Measurements from ENCODE around the gene PDK2. TPM values are rescaled to one million over a fixed set of nuclear protein-coding genes. Genes with fewer than 3 reads are reported as not detected.

The PDK2 gene
- polyA plus RNA-seq, 1 experiment = 155 TPM

DNA sequence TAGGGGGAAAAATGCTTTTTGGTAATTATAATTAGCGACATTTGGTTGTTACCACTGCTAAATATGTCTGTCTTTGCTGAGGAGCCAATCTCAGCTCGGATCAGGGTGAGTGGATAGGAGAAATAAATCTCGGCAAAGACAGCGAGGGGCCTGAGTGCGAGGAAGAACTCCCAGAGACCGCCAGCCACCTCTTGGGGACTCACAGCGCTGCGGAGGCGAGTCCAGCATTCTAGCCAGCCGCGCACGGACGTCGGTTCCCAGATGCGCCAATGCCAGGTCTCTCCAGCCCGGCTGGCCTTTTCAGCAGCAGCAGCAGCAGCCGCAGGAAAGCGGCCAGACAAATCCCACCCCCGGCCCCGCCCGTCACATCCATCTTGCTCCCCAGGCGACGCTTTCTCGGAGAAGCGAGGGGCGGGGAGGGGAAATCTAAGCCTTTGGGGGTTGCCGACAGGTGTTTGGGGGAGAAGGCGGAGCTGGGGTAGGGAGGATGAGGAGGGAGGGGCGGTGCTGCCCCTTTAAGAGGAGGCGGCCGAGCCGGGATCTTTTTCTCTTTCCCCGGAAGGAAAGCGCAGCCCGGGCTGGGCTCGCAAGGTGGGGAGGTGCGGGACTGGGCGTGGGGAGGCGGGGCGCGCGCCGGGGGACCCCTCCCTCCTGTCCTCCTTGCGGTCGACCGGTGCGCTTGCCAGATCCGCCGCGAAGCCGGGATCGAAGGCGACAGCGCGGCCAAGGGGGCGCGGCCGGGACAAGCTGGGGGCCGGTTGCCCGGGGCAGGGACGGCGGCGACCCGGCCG, 39.5 kb upstream of the PDK2 start, which contains the start of gene ITGA3:
Gene ITGA3, plus strand, starts transcription at position 685 of the 791 bp plus-strand sequence. CDS start 330 bp downstream, outside the sequence.
- Histone ChIP-seq H3K4me3 (ENCODE audit: low read depth, low read length) (peak within 1 kb of the TSS; percentile 84), H3K27me3 (ENCODE audit: control insufficient read depth, insufficient read depth, low read length) (no peaks in the 10 kb centered on the region), H3K36me3 (ENCODE audit: control insufficient read depth, insufficient read depth, low read length) (peaks cover 3% of the 10 kb centered on the region; the same call in 1 of the 2 replicates)
- no peak for DNase-seq (ENCODE audit: low read depth)
- TF ChIP-seq, protein P1, sequence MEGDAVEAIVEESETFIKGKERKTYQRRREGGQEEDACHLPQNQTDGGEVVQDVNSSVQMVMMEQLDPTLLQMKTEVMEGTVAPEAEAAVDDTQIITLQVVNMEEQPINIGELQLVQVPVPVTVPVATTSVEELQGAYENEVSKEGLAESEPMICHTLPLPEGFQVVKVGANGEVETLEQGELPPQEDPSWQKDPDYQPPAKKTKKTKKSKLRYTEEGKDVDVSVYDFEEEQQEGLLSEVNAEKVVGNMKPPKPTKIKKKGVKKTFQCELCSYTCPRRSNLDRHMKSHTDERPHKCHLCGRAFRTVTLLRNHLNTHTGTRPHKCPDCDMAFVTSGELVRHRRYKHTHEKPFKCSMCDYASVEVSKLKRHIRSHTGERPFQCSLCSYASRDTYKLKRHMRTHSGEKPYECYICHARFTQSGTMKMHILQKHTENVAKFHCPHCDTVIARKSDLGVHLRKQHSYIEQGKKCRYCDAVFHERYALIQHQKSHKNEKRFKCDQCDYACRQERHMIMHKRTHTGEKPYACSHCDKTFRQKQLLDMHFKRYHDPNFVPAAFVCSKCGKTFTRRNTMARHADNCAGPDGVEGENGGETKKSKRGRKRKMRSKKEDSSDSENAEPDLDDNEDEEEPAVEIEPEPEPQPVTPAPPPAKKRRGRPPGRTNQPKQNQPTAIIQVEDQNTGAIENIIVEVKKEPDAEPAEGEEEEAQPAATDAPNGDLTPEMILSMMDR (IDR thresholded peaks at IDR 0.05; ENCODE audit: insufficient read depth, low read depth, low read length) = no peak
- ChIA-PET CTCF (interaction anchor here (0.7 to 7.2 kb wide), 10 partner anchors 9 to 39 kb away, joined by 3 to 46 read pairs (median 5); partner anchors contain the start of gene PDK2), POLR2A (interaction anchor here (1.1 kb wide), 1 partner anchor 28 kb away, joined by 4 read pairs; no protein-coding TSS in a partner anchor)

DNA sequence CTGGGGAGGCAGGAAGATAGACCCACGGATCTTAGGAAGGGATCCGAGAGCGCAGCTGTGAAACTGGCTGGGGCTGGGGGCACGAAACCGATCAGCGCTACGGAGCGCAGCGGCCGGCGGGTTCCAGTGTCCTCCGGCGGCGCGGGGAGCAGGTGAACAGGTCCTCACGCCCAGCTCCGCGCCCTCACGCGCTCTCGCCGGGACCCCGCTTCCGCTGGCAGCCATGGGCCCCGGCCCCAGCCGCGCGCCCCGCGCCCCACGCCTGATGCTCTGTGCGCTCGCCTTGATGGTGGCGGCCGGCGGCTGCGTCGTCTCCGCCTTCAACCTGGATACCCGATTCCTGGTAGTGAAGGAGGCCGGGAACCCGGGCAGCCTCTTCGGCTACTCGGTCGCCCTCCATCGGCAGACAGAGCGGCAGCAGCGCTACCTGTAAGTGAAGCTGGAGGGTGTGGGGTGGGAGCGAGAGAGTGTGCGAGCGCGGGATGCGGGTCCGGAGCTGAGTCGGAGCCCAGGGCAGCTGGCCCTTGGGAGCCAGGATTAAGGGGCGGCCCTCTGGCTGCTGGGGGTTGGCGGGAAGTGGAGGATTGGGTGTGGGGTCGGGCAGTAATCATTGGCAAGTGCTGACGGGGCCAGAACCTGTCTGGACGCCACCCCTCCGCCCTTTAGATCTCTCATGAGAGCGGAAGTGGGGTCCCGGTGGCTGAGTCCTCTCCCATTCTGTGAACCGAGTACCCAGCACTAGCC, 38.8 kb upstream of the PDK2 start:
- POLR2A ChIA-PET = interaction anchor here (1.1 kb wide), 1 partner anchor 28 kb away, joined by 4 read pairs; no protein-coding TSS in a partner anchor
- no peak for DNase-seq (ENCODE audit: low read depth)
- no peaks in the 10 kb centered on the region for H3K27me3 ChIP-seq (ENCODE audit: control insufficient read depth, insufficient read depth, low read length)
- peaks cover 3% of the 10 kb centered on the region; the same call in 1 of the 2 replicates for H3K36me3 ChIP-seq (ENCODE audit: control insufficient read depth, insufficient read depth, low read length)
- CTCF ChIA-PET = interaction anchor here (0.8 to 7.2 kb wide), 11 partner anchors 9 to 95 kb away, joined by 3 to 46 read pairs (median 5); partner anchors contain the start of gene PDK2
- TF ChIP-seq, protein P1 (IDR thresholded peaks at IDR 0.05; ENCODE audit: insufficient read depth, low read depth, low read length) = peak; percentile 58
- H3K4me3 ChIP-seq (ENCODE audit: low read depth, low read length) = peak overlapping the region; percentile 84

DNA sequence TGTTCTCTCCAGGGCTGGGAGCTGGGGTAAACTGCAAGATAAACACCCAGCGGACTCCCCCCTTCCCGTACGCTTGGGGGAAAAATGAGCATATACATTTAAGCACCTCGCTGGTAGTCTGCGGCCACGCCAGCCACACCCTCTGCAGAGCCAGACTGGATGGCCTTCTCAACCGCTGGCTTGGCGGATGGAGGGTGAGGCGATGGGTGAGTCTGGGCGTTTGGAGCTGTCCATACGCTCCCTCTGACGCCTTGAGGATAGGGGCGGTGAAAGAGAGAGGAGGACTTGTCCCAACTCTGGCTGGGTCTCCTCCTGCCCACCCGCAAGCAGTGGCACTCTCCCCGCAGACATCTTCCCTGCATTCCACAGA, 38.2 kb upstream of the PDK2 start:
- TF ChIP-seq, protein P1 (IDR thresholded peaks at IDR 0.05; ENCODE audit: insufficient read depth, low read depth, low read length) = no peak
- ChIA-PET POLR2A (no interaction called here), CTCF (interaction anchor here (0.6 to 7.2 kb wide), 13 partner anchors 8 to 94 kb away, joined by 3 to 46 read pairs (median 5); partner anchors contain the start of gene PDK2)
- DNase-seq (ENCODE audit: low read depth) = no peak
- Histone ChIP-seq H3K36me3 (ENCODE audit: control insufficient read depth, insufficient read depth, low read length) (peaks cover 3% of the 10 kb centered on the region; the same call in 1 of the 2 replicates), H3K4me3 (ENCODE audit: low read depth, low read length) (peak overlapping the region; percentile 84), H3K27me3 (ENCODE audit: control insufficient read depth, insufficient read depth, low read length) (no peaks in the 10 kb centered on the region)

DNA sequence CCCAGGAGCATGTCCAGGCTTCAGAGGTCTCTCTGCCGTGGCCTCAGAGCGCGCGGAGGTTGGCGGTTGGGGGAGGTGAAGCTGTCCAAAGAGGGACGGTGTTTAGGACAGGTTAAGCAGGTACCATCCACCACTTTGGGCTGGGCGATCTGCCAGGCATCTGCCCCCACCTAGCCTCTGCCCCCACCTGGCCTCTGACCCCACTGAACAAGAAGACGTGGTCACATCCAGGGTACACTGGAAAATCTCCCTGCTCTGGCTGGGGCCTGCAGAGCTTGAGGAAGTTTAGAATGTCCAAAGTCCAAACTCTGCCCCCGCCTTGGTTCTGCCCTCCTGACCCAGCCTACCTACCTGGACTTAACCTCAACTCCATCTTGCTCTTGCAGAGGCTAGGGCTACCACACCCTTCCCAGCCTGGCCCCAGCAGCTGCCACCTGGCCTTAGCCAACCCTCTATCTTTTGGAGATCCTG, 37.6 kb upstream of the PDK2 start:
- peak overlapping the region; percentile 84 for H3K4me3 ChIP-seq (ENCODE audit: low read depth, low read length)
- ChIA-PET CTCF (interaction anchor here (0.6 to 7.2 kb wide), 12 partner anchors 10 to 177 kb away, joined by 3 to 46 read pairs (median 5); partner anchors contain the start of gene PDK2), POLR2A (no interaction called here)
- H3K36me3 ChIP-seq (ENCODE audit: control insufficient read depth, insufficient read depth, low read length) = peaks cover 3% of the 10 kb centered on the region; the same call in 1 of the 2 replicates
- no peak for DNase-seq (ENCODE audit: low read depth)
- TF ChIP-seq, protein P1 (IDR thresholded peaks at IDR 0.05; ENCODE audit: insufficient read depth, low read depth, low read length) = no peak
- H3K27me3 ChIP-seq (ENCODE audit: control insufficient read depth, insufficient read depth, low read length) = no peaks in the 10 kb centered on the region
